Measurements from ENCODE around the gene TNNI3K.

Gene TNNI3K

GRCh38 chr1:74528123-74528522 is 292.9 kb downstream of the TNNI3K start:
- Histone ChIP-seq H3K4me3 (ENCODE audit: low read depth in 1 of 2, low read length in 2 of 2) (no peak overlapping the region), H3K36me3 (ENCODE audit: control insufficient read depth in 1 of 2, insufficient read depth in 2 of 2, low read length in 2 of 2) (no peaks in the 10 kb centered on the region), H3K4me1 (ENCODE audit: control insufficient read depth in 1 of 2, insufficient read depth in 2 of 2, low read length in 2 of 2) (peaks cover 0 to 3% of the 10 kb centered on the region in 2 donors), H3K27me3 (ENCODE audit: low read depth, low read length) (no peaks in the 10 kb centered on the region), H3K27ac (ENCODE audit: low read length) (no peak overlapping the region), H3K9me3 (ENCODE audit: control insufficient read depth in 1 of 2, low read length in 2 of 2) (no peaks in the 10 kb centered on the region)

GRCh38 chr1:74530892-74531291 is 295.7 kb downstream of the TNNI3K start:
- no peak overlapping the region for H3K4me3 ChIP-seq (ENCODE audit: low read depth in 1 of 2, low read length in 2 of 2)
- H3K9me3 ChIP-seq (ENCODE audit: control insufficient read depth in 1 of 2, low read length in 2 of 2), result no peaks in the 10 kb centered on the region
- peaks cover 0 to 3% of the 10 kb centered on the region in 2 donors for H3K4me1 ChIP-seq (ENCODE audit: control insufficient read depth in 1 of 2, insufficient read depth in 2 of 2, low read length in 2 of 2)
- no peaks in the 10 kb centered on the region for H3K36me3 ChIP-seq (ENCODE audit: control insufficient read depth in 1 of 2, insufficient read depth in 2 of 2, low read length in 2 of 2)
- no peak overlapping the region for H3K27ac ChIP-seq (ENCODE audit: low read length)
- H3K27me3 ChIP-seq (ENCODE audit: low read depth, low read length), result no peaks in the 10 kb centered on the region

- H3K4me1 ChIP-seq (ENCODE audit: control insufficient read depth in 1 of 2, insufficient read depth in 2 of 2, low read length in 2 of 2), result peaks cover 0 to under 1% of the 10 kb centered on the region in 2 donors
- H3K27me3 ChIP-seq (ENCODE audit: low read depth, low read length), result no peaks in the 10 kb centered on the region
- H3K27ac ChIP-seq (ENCODE audit: low read length), result no peak overlapping the region
- H3K4me3 ChIP-seq (ENCODE audit: low read depth in 1 of 2, low read length in 2 of 2), result no peak overlapping the region
- H3K9me3 ChIP-seq (ENCODE audit: control insufficient read depth in 1 of 2, low read length in 2 of 2), result no peaks in the 10 kb centered on the region
- H3K36me3 ChIP-seq (ENCODE audit: control insufficient read depth in 1 of 2, insufficient read depth in 2 of 2, low read length in 2 of 2), result no peaks in the 10 kb centered on the region
Observed at GRCh38 chr1:74531796-74532195, 296.6 kb downstream of the TNNI3K start.

- Histone ChIP-seq H3K27me3 (ENCODE audit: low read depth, low read length) (no peaks in the 10 kb centered on the region), H3K4me3 (ENCODE audit: low read depth in 1 of 2, low read length in 2 of 2) (no peak overlapping the region), H3K27ac (ENCODE audit: low read length) (no peak overlapping the region), H3K4me1 (ENCODE audit: control insufficient read depth in 1 of 2, insufficient read depth in 2 of 2, low read length in 2 of 2) (no peaks in the 10 kb centered on the region), H3K9me3 (ENCODE audit: control insufficient read depth in 1 of 2, low read length in 2 of 2) (no peaks in the 10 kb centered on the region), H3K36me3 (ENCODE audit: control insufficient read depth in 1 of 2, insufficient read depth in 2 of 2, low read length in 2 of 2) (no peaks in the 10 kb centered on the region)
Observed at GRCh38 chr1:74534241-74534640, 299.1 kb downstream of the TNNI3K start.

- Histone ChIP-seq H3K4me3 (ENCODE audit: low read depth in 1 of 2, low read length in 2 of 2) (no peak overlapping the region), H3K36me3 (ENCODE audit: control insufficient read depth in 1 of 2, insufficient read depth in 2 of 2, low read length in 2 of 2) (no peaks in the 10 kb centered on the region), H3K4me1 (ENCODE audit: control insufficient read depth in 1 of 2, insufficient read depth in 2 of 2, low read length in 2 of 2) (no peaks in the 10 kb centered on the region), H3K9me3 (ENCODE audit: control insufficient read depth in 1 of 2, low read length in 2 of 2) (no peaks in the 10 kb centered on the region), H3K27ac (ENCODE audit: low read length) (no peak overlapping the region), H3K27me3 (ENCODE audit: low read depth, low read length) (no peaks in the 10 kb centered on the region)
Observed at GRCh38 chr1:74545821-74546220, 310.6 kb downstream of the TNNI3K start.

GRCh38 chr1:74548961-74549750 is 314.0 kb downstream of the TNNI3K start:
- Histone ChIP-seq H3K9me3 (ENCODE audit: control insufficient read depth in 1 of 2, low read length in 2 of 2) (no peaks in the 10 kb centered on the region), H3K4me1 (ENCODE audit: control insufficient read depth in 1 of 2, insufficient read depth in 2 of 2, low read length in 2 of 2) (no peaks in the 10 kb centered on the region), H3K36me3 (ENCODE audit: control insufficient read depth in 1 of 2, insufficient read depth in 2 of 2, low read length in 2 of 2) (no peaks in the 10 kb centered on the region), H3K27ac (ENCODE audit: low read length) (no peak overlapping the region), H3K27me3 (ENCODE audit: low read depth, low read length) (no peaks in the 10 kb centered on the region), H3K4me3 (ENCODE audit: low read depth in 1 of 2, low read length in 2 of 2) (no peak overlapping the region)

GRCh38 chr1:74549932-74550331 is 314.7 kb downstream of the TNNI3K start:
- Histone ChIP-seq H3K36me3 (ENCODE audit: control insufficient read depth in 1 of 2, insufficient read depth in 2 of 2, low read length in 2 of 2) (no peaks in the 10 kb centered on the region), H3K9me3 (ENCODE audit: control insufficient read depth in 1 of 2, low read length in 2 of 2) (no peaks in the 10 kb centered on the region), H3K4me1 (ENCODE audit: control insufficient read depth in 1 of 2, insufficient read depth in 2 of 2, low read length in 2 of 2) (no peaks in the 10 kb centered on the region), H3K27ac (ENCODE audit: low read length) (no peak overlapping the region), H3K27me3 (ENCODE audit: low read depth, low read length) (no peaks in the 10 kb centered on the region), H3K4me3 (ENCODE audit: low read depth in 1 of 2, low read length in 2 of 2) (no peak overlapping the region)

GRCh38 chr1:74570797-74571492 is 335.8 kb downstream of the TNNI3K start:
- Histone ChIP-seq H3K4me1 (ENCODE audit: control insufficient read depth in 1 of 2, insufficient read depth in 2 of 2, low read length in 2 of 2) (no peaks in the 10 kb centered on the region), H3K4me3 (ENCODE audit: low read depth in 1 of 2, low read length in 2 of 2) (no peak overlapping the region), H3K36me3 (ENCODE audit: control insufficient read depth in 1 of 2, insufficient read depth in 2 of 2, low read length in 2 of 2) (no peaks in the 10 kb centered on the region), H3K27ac (ENCODE audit: low read length) (no peak overlapping the region), H3K27me3 (ENCODE audit: low read depth, low read length) (no peaks in the 10 kb centered on the region), H3K9me3 (ENCODE audit: control insufficient read depth in 1 of 2, low read length in 2 of 2) (no peaks in the 10 kb centered on the region)

- Histone ChIP-seq H3K4me1 (ENCODE audit: control insufficient read depth in 1 of 2, insufficient read depth in 2 of 2, low read length in 2 of 2) (no peaks in the 10 kb centered on the region), H3K27ac (ENCODE audit: low read length) (no peak overlapping the region), H3K4me3 (ENCODE audit: low read depth in 1 of 2, low read length in 2 of 2) (no peak overlapping the region), H3K36me3 (ENCODE audit: control insufficient read depth in 1 of 2, insufficient read depth in 2 of 2, low read length in 2 of 2) (no peaks in the 10 kb centered on the region), H3K9me3 (ENCODE audit: control insufficient read depth in 1 of 2, low read length in 2 of 2) (no peaks in the 10 kb centered on the region), H3K27me3 (ENCODE audit: low read depth, low read length) (no peaks in the 10 kb centered on the region)
Observed at GRCh38 chr1:74571493-74571800, 336.3 kb downstream of the TNNI3K start.

- no peaks in the 10 kb centered on the region for H3K9me3 ChIP-seq (ENCODE audit: control insufficient read depth in 1 of 2, low read length in 2 of 2)
- H3K36me3 ChIP-seq (ENCODE audit: control insufficient read depth in 1 of 2, insufficient read depth in 2 of 2, low read length in 2 of 2), result no peaks in the 10 kb centered on the region
- no peaks in the 10 kb centered on the region for H3K4me1 ChIP-seq (ENCODE audit: control insufficient read depth in 1 of 2, insufficient read depth in 2 of 2, low read length in 2 of 2)
- no peak overlapping the region for H3K4me3 ChIP-seq (ENCODE audit: low read depth in 1 of 2, low read length in 2 of 2)
- H3K27me3 ChIP-seq (ENCODE audit: low read depth, low read length), result no peaks in the 10 kb centered on the region
- H3K27ac ChIP-seq (ENCODE audit: low read length), result no peak overlapping the region
Observed at GRCh38 chr1:74571891-74572290, 336.7 kb downstream of the TNNI3K start.

- Histone ChIP-seq H3K27ac (ENCODE audit: low read length) (no peak overlapping the region), H3K9me3 (ENCODE audit: control insufficient read depth in 1 of 2, low read length in 2 of 2) (no peaks in the 10 kb centered on the region), H3K27me3 (ENCODE audit: low read depth, low read length) (no peaks in the 10 kb centered on the region), H3K36me3 (ENCODE audit: control insufficient read depth in 1 of 2, insufficient read depth in 2 of 2, low read length in 2 of 2) (no peaks in the 10 kb centered on the region), H3K4me1 (ENCODE audit: control insufficient read depth in 1 of 2, insufficient read depth in 2 of 2, low read length in 2 of 2) (no peaks in the 10 kb centered on the region), H3K4me3 (ENCODE audit: low read depth in 1 of 2, low read length in 2 of 2) (no peak overlapping the region)
Observed at GRCh38 chr1:74578101-74578500, 342.9 kb downstream of the TNNI3K start.

- no peaks in the 10 kb centered on the region for H3K36me3 ChIP-seq (ENCODE audit: control insufficient read depth in 1 of 2, insufficient read depth in 2 of 2, low read length in 2 of 2)
- no peaks in the 10 kb centered on the region for H3K27me3 ChIP-seq (ENCODE audit: low read depth, low read length)
- no peaks in the 10 kb centered on the region for H3K9me3 ChIP-seq (ENCODE audit: control insufficient read depth in 1 of 2, low read length in 2 of 2)
- H3K4me1 ChIP-seq (ENCODE audit: control insufficient read depth in 1 of 2, insufficient read depth in 2 of 2, low read length in 2 of 2), result no peaks in the 10 kb centered on the region
- no peak overlapping the region for H3K4me3 ChIP-seq (ENCODE audit: low read depth in 1 of 2, low read length in 2 of 2)
- no peak overlapping the region for H3K27ac ChIP-seq (ENCODE audit: low read length)
Observed at GRCh38 chr1:74579425-74579824, 344.2 kb downstream of the TNNI3K start.

Measured in muscle layer of duodenum (tissue), 2 donors.